SK-N-SH treated with all-trans-retinoic acid at 6 μM for 48 hours (cell line): ENCODE measurements around the gene KRTAP2-1.
"Not testable (repeated sequence)": the region's sequence is repeated elsewhere in the genome, so short reads cannot be mapped to it uniquely, and the experiment has no call there.

ENCODE experiments used
- ARNTL ChIP-seq: fragments of 450-650 bp; formaldehyde crosslinking; IDR thresholded peaks from 2 replicates; pipeline ENCODE4 v1.5.0; 2020; ENCODE audit warnings: low read depth, mild to moderate bottlenecking, moderate library complexity, borderline replicate concordance
- CSDC2 ChIP-seq: fragments of 250-450 bp; sonication (Bioruptor Pico); IDR thresholded peaks from 2 replicates; pipeline ENCODE4 v1.5.0; 2020; ENCODE audit warnings: mild to moderate bottlenecking, moderate library complexity
- GLIS3 ChIP-seq: fragments of 250-450 bp; sonication (Bioruptor Pico); IDR thresholded peaks from 2 replicates; pipeline ENCODE4 v1.5.0; 2020; ENCODE audit warnings: mild to moderate bottlenecking, moderate library complexity
- ISL1 ChIP-seq: fragments of 250-450 bp; sonication (Bioruptor Pico); IDR thresholded peaks from 2 replicates; pipeline ENCODE4 v2.1.2; 2022; ENCODE audit warnings: mild to moderate bottlenecking, moderate library complexity
- OSR1 ChIP-seq: fragments of 250-450 bp; sonication (Bioruptor Pico); IDR thresholded peaks from 2 replicates; pipeline ENCODE4 v1.8.0; 2022; ENCODE audit warnings: moderate library complexity, mild to moderate bottlenecking, inconsistent platforms
- PATZ1 ChIP-seq: fragments of 250-450 bp; sonication (Bioruptor Pico); IDR thresholded peaks from 2 replicates; pipeline ENCODE4 v1.8.0; 2020; ENCODE audit warnings: mild to moderate bottlenecking, moderate library complexity, borderline replicate concordance
- PPARA ChIP-seq: fragments of 250-450 bp; sonication (Bioruptor Pico); IDR thresholded peaks from 2 replicates; pipeline ENCODE4 v1.5.0; 2020; ENCODE audit warnings: mild to moderate bottlenecking, borderline replicate concordance
- ZC3H10 ChIP-seq: fragments of 250-450 bp; sonication (Bioruptor Pico); IDR thresholded peaks from 2 replicates; pipeline ENCODE4 v1.5.1; 2021; ENCODE audit warnings: mild to moderate bottlenecking, moderate library complexity

GRCh38 chr17:41055130-41055529, 8.0 kb upstream of the KRTAP2-1 start, which contains the start of gene KRTAP2-2:
- TF ChIP-seq ZC3H10 (CRISPR knock-in tag); CSDC2 (CRISPR knock-in tag); PATZ1; PPARA (CRISPR knock-in tag); OSR1 (CRISPR knock-in tag); ISL1 (CRISPR knock-in tag); ARNTL; GLIS3 (CRISPR knock-in tag): not testable (repeated sequence)
